ENCODE results near the gene GNG13.

Gene GNG13

DNA sequence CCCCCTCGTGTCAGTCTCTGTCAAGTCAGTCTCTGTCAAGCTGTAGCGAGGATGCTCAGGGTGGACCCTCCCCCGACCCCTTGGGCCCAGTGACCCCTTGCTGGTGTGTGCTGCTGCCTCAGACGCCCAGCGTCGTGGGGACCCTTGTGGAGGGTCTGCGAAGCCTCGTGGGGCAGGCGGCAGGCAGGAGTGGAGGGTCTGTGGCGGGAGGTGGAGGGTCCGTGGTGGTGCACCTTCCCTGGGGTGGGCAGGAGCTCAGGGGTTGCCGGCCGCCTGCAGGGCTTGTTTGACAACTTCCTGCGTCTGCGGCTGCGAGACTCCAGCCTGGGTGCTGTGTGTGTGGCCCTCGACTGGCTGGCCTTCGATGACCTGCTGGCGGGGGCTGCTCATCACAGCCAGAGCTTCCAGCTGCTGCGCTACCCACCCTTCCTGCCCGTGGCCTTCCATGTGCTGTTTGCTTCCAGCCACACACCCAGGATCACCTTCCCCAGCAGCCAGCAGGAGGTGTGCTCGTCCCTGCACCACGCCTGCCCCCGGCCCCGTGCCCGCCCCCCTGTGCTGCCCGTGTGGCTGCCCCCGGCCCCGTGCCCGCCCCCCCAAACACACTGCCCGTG lies 5.6 kb downstream of the GNG13 start (continued):
- TF ChIP-seq, protein P1, sequence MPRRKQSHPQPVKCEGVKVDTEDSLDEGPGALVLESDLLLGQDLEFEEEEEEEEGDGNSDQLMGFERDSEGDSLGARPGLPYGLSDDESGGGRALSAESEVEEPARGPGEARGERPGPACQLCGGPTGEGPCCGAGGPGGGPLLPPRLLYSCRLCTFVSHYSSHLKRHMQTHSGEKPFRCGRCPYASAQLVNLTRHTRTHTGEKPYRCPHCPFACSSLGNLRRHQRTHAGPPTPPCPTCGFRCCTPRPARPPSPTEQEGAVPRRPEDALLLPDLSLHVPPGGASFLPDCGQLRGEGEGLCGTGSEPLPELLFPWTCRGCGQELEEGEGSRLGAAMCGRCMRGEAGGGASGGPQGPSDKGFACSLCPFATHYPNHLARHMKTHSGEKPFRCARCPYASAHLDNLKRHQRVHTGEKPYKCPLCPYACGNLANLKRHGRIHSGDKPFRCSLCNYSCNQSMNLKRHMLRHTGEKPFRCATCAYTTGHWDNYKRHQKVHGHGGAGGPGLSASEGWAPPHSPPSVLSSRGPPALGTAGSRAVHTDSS (tag by site-specific recombination; IDR thresholded peaks at IDR 0.05) = no peak
- TF ChIP-seq KLF7 (tag by site-specific recombination; IDR thresholded peaks at IDR 0.05; ENCODE audit: borderline replicate concordance) (no peak), ZBTB48 (tag by site-specific recombination; IDR thresholded peaks at IDR 0.05) (no peak), RBAK (tag by site-specific recombination; IDR thresholded peaks at IDR 0.05) (no peak)
- TF ChIP-seq, protein P2, sequence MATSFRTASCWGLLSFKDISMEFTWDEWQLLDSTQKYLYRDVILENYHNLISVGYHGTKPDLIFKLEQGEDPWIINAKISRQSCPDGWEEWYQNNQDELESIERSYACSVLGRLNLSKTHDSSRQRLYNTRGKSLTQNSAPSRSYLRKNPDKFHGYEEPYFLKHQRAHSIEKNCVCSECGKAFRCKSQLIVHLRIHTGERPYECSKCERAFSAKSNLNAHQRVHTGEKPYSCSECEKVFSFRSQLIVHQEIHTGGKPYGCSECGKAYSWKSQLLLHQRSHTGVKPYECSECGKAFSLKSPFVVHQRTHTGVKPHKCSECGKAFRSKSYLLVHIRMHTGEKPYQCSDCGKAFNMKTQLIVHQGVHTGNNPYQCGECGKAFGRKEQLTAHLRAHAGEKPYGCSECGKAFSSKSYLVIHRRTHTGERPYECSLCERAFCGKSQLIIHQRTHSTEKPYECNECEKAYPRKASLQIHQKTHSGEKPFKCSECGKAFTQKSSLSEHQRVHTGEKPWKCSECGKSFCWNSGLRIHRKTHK (tag by site-specific recombination; IDR thresholded peaks at IDR 0.05) = no peak

- ChIA-PET CTCF (no interaction called here), POLR2A (interaction anchor here (1.2 to 1.3 kb wide), 2 partner anchors 10 to 13 kb away, joined by 4 read pairs; no protein-coding TSS in a partner anchor)
- H3K36me3 ChIP-seq (ENCODE audit: control insufficient read depth in 2 of 2, insufficient read depth in 1 of 2, low read length in 2 of 2) = peaks cover 0 to 81% of the 10 kb centered on the region in 2 experiments; a peak in 1 of 3 replicates
- no peaks in the 10 kb centered on the region for H3K4me1 ChIP-seq (ENCODE audit: control insufficient read depth, insufficient read depth, low read length)
- H3K4me3 ChIP-seq (ENCODE audit: low read depth, low read length) = no peak overlapping the region
- H3K27ac ChIP-seq (ENCODE audit: extremely low read depth, low read depth, low read length) = no peak overlapping the region
- no peaks in the 10 kb centered on the region for H3K9me3 ChIP-seq (ENCODE audit: control insufficient read depth, insufficient read depth, low read depth, low read length)
- TF ChIP-seq, protein P3, sequence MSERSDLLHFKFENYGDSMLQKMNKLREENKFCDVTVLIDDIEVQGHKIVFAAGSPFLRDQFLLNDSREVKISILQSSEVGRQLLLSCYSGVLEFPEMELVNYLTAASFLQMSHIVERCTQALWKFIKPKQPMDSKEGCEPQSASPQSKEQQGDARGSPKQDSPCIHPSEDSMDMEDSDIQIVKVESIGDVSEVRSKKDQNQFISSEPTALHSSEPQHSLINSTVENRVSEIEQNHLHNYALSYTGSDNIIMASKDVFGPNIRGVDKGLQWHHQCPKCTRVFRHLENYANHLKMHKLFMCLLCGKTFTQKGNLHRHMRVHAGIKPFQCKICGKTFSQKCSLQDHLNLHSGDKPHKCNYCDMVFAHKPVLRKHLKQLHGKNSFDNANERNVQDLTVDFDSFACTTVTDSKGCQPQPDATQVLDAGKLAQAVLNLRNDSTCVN (tag by site-specific recombination; optimal IDR thresholded peaks at IDR 0.05) = no peak
- TF ChIP-seq ZNF585B (tag by site-specific recombination; IDR thresholded peaks at IDR 0.05) (no peak), ZNF600 (tag by site-specific recombination; IDR thresholded peaks at IDR 0.05) (peak; percentile 18; the same call in 1 of the 2 replicates), KLF1 (tag by site-specific recombination; IDR thresholded peaks at IDR 0.05) (peak; percentile 52; the same call in 1 of the 2 replicates), ZBTB1 (tag by site-specific recombination; IDR thresholded peaks at IDR 0.05) (no peak), ZNF140 (tag by site-specific recombination; IDR thresholded peaks at IDR 0.05) (no peak), ZNF692 (tag by site-specific recombination; IDR thresholded peaks at IDR 0.05) (no peak), KLF17 (tag by site-specific recombination; IDR thresholded peaks at IDR 0.05) (no peak), ZNF561 (tag by site-specific recombination; IDR thresholded peaks at IDR 0.05; ENCODE audit: borderline replicate concordance) (no peak), ZNF114 (tag by site-specific recombination; IDR thresholded peaks at IDR 0.05) (no peak), ZNF121 (tag by site-specific recombination; IDR thresholded peaks at IDR 0.05) (no peak), ZNF274 (IDR thresholded peaks at IDR 0.05; ENCODE audit: low read length) (no peak), ZNF274 (tag by site-specific recombination; IDR thresholded peaks at IDR 0.05; ENCODE audit: borderline replicate concordance) (no peak), SP2 (tag by site-specific recombination; IDR thresholded peaks at IDR 0.05) (peak; percentile 23; the same call in 1 of the 2 replicates), MZF1 (tag by site-specific recombination; IDR thresholded peaks at IDR 0.05; ENCODE audit: borderline replicate concordance) (0 out of 2 replicates have a peak, but pooled peaks have one; percentile 59), ZNF747 (tag by site-specific recombination; IDR thresholded peaks at IDR 0.05) (no peak), ZNF324 (tag by site-specific recombination; IDR thresholded peaks at IDR 0.05) (no peak), ZNF223 (tag by site-specific recombination; IDR thresholded peaks at IDR 0.05) (no peak), IKZF3 (tag by site-specific recombination; IDR thresholded peaks at IDR 0.05) (0 out of 2 replicates have a peak, but pooled peaks have one; percentile 20)
- TF ChIP-seq, protein P4, sequence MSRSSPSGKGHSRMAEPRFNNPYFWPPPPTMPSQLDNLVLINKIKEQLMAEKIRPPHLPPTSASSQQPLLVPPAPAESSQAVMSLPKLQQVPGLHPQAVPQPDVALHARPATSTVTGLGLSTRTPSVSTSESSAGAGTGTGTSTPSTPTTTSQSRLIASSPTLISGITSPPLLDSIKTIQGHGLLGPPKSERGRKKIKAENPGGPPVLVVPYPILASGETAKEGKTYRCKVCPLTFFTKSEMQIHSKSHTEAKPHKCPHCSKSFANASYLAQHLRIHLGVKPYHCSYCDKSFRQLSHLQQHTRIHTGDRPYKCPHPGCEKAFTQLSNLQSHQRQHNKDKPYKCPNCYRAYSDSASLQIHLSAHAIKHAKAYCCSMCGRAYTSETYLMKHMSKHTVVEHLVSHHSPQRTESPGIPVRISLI (tag by site-specific recombination; IDR thresholded peaks at IDR 0.05) = no peak
- TF ChIP-seq, protein P5, sequence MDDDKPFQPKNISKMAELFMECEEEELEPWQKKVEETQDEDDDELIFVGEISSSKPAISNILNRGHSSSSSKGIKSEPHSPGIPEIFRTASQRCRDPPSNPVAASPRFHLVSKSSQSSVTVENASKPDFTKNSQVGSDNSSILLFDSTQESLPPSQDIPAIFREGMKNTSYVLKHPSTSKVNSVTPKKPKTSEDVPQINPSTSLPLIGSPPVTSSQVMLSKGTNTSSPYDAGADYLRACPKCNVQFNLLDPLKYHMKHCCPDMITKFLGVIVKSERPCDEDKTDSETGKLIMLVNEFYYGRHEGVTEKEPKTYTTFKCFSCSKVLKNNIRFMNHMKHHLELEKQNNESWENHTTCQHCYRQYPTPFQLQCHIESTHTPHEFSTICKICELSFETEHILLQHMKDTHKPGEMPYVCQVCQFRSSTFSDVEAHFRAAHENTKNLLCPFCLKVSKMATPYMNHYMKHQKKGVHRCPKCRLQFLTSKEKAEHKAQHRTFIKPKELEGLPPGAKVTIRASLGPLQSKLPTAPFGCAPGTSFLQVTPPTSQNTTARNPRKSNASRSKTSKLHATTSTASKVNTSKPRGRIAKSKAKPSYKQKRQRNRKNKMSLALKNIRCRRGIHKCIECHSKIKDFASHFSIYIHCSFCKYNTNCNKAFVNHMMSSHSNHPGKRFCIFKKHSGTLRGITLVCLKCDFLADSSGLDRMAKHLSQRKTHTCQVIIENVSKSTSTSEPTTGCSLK (tag by site-specific recombination; IDR thresholded peaks at IDR 0.05) = no peak
Measured at GRCh38 chr16:794091-794822, 6.3 kb downstream of the GNG13 start.

All from HEK293 (cell line).